GM21447 (cell line): ENCODE results near the gene TLE3.
A peak's percentile ranks its signal among the peaks of the same experiment; 100 is the strongest.
"Not testable (repeated sequence)": the region's sequence is repeated elsewhere in the genome, so short reads cannot be mapped to it uniquely, and the experiment has no call there.

Experiments used
- ATAC-seq: cut with Tn5 transposase; IDR thresholded peaks from one replicate; pipeline ENCODE4 v1.9.1; 2021; ENCODE audit not compliant: unreplicated experiment

The TLE3 gene

GRCh38 chr15:70097321-70098152 lies at the start of gene TLE3:
Gene TLE3, minus strand, starts transcription at chr15:70097917. Its CDS starts 1,119 bp downstream, at chr15:70096798.
- peak; percentile 47 for ATAC-seq

GRCh38 chr15:70147178-70147760 lies 49.6 kb upstream of the TLE3 start:
- ATAC-seq = no peak

- ATAC-seq = no peak
Measured at GRCh38 chr15:70146771-70147170, 49.1 kb upstream of the TLE3 start.

GRCh38 chr15:70146162-70146561 lies 48.4 kb upstream of the TLE3 start:
- no peak for ATAC-seq

GRCh38 chr15:70145261-70145660 lies 47.5 kb upstream of the TLE3 start:
- no peak for ATAC-seq

GRCh38 chr15:70142322-70143191 lies 44.8 kb upstream of the TLE3 start:
- no peak for ATAC-seq

- ATAC-seq = no peak
Measured at GRCh38 chr15:70142072-70142321, 44.3 kb upstream of the TLE3 start.

- no peak for ATAC-seq
Measured at GRCh38 chr15:70141376-70142071, 43.8 kb upstream of the TLE3 start.

- ATAC-seq = no peak
Measured at GRCh38 chr15:70140543-70141375, 43.0 kb upstream of the TLE3 start.

GRCh38 chr15:70140025-70140542 lies 42.4 kb upstream of the TLE3 start:
- no peak for ATAC-seq

- no peak for ATAC-seq
Measured at GRCh38 chr15:70137967-70138366, 40.2 kb upstream of the TLE3 start.

- ATAC-seq = not testable (repeated sequence)
Measured at GRCh38 chr15:70137021-70137420, 39.3 kb upstream of the TLE3 start.

- no peak for ATAC-seq
Measured at GRCh38 chr15:70133781-70134421, 36.2 kb upstream of the TLE3 start.

GRCh38 chr15:70133296-70133695 lies 35.6 kb upstream of the TLE3 start:
- ATAC-seq = no peak

- no peak for ATAC-seq
Measured at GRCh38 chr15:70132571-70132970, 34.9 kb upstream of the TLE3 start.

GRCh38 chr15:70132139-70132538 lies 34.4 kb upstream of the TLE3 start:
- ATAC-seq = no peak

- no peak for ATAC-seq
Measured at GRCh38 chr15:70128414-70129140, 30.9 kb upstream of the TLE3 start.

GRCh38 chr15:70127770-70128413 lies 30.2 kb upstream of the TLE3 start:
- no peak for ATAC-seq
